Measurements from ENCODE around the gene NUP43. TPM values are rescaled to one million over a fixed set of nuclear protein-coding genes. Genes with fewer than 3 reads are reported as not detected.

The NUP43 gene, protein sequence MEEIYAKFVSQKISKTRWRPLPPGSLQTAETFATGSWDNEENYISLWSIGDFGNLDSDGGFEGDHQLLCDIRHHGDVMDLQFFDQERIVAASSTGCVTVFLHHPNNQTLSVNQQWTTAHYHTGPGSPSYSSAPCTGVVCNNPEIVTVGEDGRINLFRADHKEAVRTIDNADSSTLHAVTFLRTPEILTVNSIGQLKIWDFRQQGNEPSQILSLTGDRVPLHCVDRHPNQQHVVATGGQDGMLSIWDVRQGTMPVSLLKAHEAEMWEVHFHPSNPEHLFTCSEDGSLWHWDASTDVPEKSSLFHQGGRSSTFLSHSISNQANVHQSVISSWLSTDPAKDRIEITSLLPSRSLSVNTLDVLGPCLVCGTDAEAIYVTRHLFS
- total RNA-seq (2014; rRNA removed; shearing (Covaris generic)): 50.8 and 70.9 TPM in 2 replicates

- Histone ChIP-seq H3K27me3 (replicated peaks) (no peaks in the 10 kb centered on the region), H3K4me3 (peak within 1 kb of the TSS; percentile 52), H3K36me3 (peaks cover 31% of the 10 kb centered on the region), H3K27ac (no peak within 1 kb of the TSS), H3K9me3 (replicated peaks) (peaks cover 4% of the 10 kb centered on the region; the same call in 1 of the 2 replicates), H3K4me1 (replicated peaks) (peaks cover 27% of the 10 kb centered on the region)
- DNase-seq (ENCODE audit: low read depth in 1 of 2, low spot score in 2 of 2): peak; percentile 83 to 96
Measured at GRCh38 chr6:149746147-149746946, at the start of gene NUP43. Gene NUP43, minus strand, starts transcription at chr6:149746529. Its CDS starts 34 bp downstream, at chr6:149746495.

DNA sequence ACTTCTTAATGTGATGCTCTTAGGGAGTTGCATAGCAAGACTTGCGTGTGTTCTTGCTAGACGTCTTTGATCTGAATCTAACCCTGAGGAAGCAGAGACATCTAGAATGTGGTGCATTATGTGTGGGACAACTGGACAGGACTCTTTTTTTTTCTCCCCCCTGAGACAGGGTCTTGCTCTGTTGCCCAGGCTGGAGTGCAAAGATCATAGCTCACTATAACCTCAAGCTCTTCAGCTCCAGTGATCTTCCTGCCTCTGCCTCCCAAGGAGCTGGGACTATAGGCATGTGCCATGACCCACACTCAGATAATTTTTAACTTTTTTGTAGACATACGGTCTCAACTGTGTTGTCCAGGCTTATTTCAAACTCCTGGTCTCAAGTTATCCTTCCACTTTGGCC is 37.2 kb upstream of the NUP43 start:
- Histone ChIP-seq H3K27ac (no peak overlapping the region), H3K27me3 (replicated peaks) (no peaks in the 10 kb centered on the region), H3K4me1 (replicated peaks) (no peaks in the 10 kb centered on the region), H3K36me3 (peaks cover 37% of the 10 kb centered on the region), H3K4me3 (no peak overlapping the region), H3K9me3 (replicated peaks) (no peaks in the 10 kb centered on the region)
- no peak for DNase-seq (ENCODE audit: low read depth in 1 of 2, low spot score in 2 of 2)

DNA sequence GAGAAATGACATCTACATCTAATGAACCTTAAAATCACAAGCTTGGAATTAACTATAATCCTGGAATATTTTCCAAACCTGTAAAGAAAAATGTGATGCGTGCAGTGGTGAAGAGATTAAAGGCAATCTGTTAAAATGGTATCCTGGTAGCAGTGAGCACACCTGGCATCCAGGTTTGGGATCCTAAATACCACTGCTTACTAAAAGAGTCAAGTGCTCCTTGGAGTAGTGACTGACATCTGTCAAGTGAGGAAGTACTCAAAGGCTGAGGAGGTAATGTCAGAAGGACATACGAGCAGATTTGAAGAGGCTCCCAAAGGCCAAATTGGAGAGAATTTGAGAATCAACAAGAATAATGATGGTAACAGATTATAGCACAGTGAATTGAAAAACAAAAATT is 36.0 kb upstream of the NUP43 start:
- Histone ChIP-seq H3K9me3 (replicated peaks) (no peaks in the 10 kb centered on the region), H3K27ac (no peak overlapping the region), H3K27me3 (replicated peaks) (no peaks in the 10 kb centered on the region), H3K36me3 (peaks cover 42% of the 10 kb centered on the region), H3K4me1 (replicated peaks) (no peaks in the 10 kb centered on the region), H3K4me3 (no peak overlapping the region)
- DNase-seq (ENCODE audit: low read depth in 1 of 2, low spot score in 2 of 2): no peak

- no peaks in the 10 kb centered on the region for H3K4me1 ChIP-seq (replicated peaks)
- no peaks in the 10 kb centered on the region for H3K27me3 ChIP-seq (replicated peaks)
- H3K27ac ChIP-seq: no peak overlapping the region
- no peak for DNase-seq (ENCODE audit: low read depth in 1 of 2, low spot score in 2 of 2)
- H3K9me3 ChIP-seq (replicated peaks): no peaks in the 10 kb centered on the region
- H3K36me3 ChIP-seq: peaks cover 47% of the 10 kb centered on the region
- H3K4me3 ChIP-seq: no peak overlapping the region
Measured at GRCh38 chr6:149781715-149782114, 35.4 kb upstream of the NUP43 start.

GRCh38 chr6:149779644-149779963 is 33.3 kb upstream of the NUP43 start:
- no peaks in the 10 kb centered on the region for H3K9me3 ChIP-seq (replicated peaks)
- H3K4me3 ChIP-seq: no peak overlapping the region
- DNase-seq (ENCODE audit: low read depth in 1 of 2, low spot score in 2 of 2): no peak
- H3K4me1 ChIP-seq (replicated peaks): no peaks in the 10 kb centered on the region
- H3K27me3 ChIP-seq (replicated peaks): no peaks in the 10 kb centered on the region
- H3K36me3 ChIP-seq: peaks cover 65% of the 10 kb centered on the region
- H3K27ac ChIP-seq: no peak overlapping the region

DNA sequence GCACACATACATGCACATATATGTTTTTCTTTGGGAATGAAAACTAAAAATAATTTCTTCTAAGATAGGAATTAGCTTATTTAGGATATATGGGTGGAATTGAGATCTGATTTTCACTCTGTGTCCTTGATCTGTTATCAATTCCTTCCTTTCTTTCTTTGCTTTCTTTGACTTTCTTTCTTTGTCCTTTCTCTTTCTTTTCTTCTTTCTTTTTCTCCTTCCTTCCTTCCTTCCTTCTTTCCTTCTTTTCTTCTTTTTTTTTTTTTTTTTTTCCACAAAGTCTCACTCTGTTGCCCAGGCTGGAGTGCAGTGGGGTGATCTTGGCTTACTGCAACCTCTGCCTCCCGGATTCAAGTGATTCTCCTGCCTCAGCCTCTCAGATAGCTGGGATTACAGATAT is 31.3 kb upstream of the NUP43 start:
- Histone ChIP-seq H3K27me3 (replicated peaks) (no peaks in the 10 kb centered on the region), H3K27ac (no peak overlapping the region), H3K36me3 (peaks cover 66% of the 10 kb centered on the region), H3K4me3 (no peak overlapping the region), H3K4me1 (replicated peaks) (no peaks in the 10 kb centered on the region), H3K9me3 (replicated peaks) (no peaks in the 10 kb centered on the region)
- DNase-seq (ENCODE audit: low read depth in 1 of 2, low spot score in 2 of 2): no peak

GRCh38 chr6:149771925-149772324 is 25.6 kb upstream of the NUP43 start:
- peaks cover 3% of the 10 kb centered on the region; the same call in 1 of the 2 replicates for H3K4me1 ChIP-seq (replicated peaks)

GRCh38 chr6:149771185-149771584 is 24.9 kb upstream of the NUP43 start:
- no peak for DNase-seq (ENCODE audit: low read depth in 1 of 2, low spot score in 2 of 2)
- H3K36me3 ChIP-seq: peaks cover 68% of the 10 kb centered on the region
- H3K27ac ChIP-seq: no peak overlapping the region
- peaks cover 4% of the 10 kb centered on the region; the same call in 1 of the 2 replicates for H3K9me3 ChIP-seq (replicated peaks)
- no peak overlapping the region for H3K4me3 ChIP-seq
- H3K4me1 ChIP-seq (replicated peaks): peaks cover 3% of the 10 kb centered on the region; the same call in 1 of the 2 replicates
- H3K27me3 ChIP-seq (replicated peaks): no peaks in the 10 kb centered on the region

More at GRCh38 chr6:149771925-149772324, 25.6 kb upstream of the NUP43 start:
- Histone ChIP-seq H3K9me3 (replicated peaks) (no peaks in the 10 kb centered on the region), H3K4me3 (no peak overlapping the region), H3K27ac (no peak overlapping the region), H3K27me3 (replicated peaks) (no peaks in the 10 kb centered on the region), H3K36me3 (peaks cover 67% of the 10 kb centered on the region)
- DNase-seq (ENCODE audit: low read depth in 1 of 2, low spot score in 2 of 2): no peak

GRCh38 chr6:149769676-149770075 is 23.3 kb upstream of the NUP43 start:
- no peak overlapping the region for H3K4me3 ChIP-seq
- H3K36me3 ChIP-seq: peaks cover 63% of the 10 kb centered on the region
- H3K4me1 ChIP-seq (replicated peaks): peaks cover 3% of the 10 kb centered on the region; the same call in 1 of the 2 replicates
- no peak overlapping the region for H3K27ac ChIP-seq
- no peak for DNase-seq (ENCODE audit: low read depth in 1 of 2, low spot score in 2 of 2)
- peaks cover 4% of the 10 kb centered on the region; the same call in 1 of the 2 replicates for H3K9me3 ChIP-seq (replicated peaks)
- H3K27me3 ChIP-seq (replicated peaks): no peaks in the 10 kb centered on the region

DNA sequence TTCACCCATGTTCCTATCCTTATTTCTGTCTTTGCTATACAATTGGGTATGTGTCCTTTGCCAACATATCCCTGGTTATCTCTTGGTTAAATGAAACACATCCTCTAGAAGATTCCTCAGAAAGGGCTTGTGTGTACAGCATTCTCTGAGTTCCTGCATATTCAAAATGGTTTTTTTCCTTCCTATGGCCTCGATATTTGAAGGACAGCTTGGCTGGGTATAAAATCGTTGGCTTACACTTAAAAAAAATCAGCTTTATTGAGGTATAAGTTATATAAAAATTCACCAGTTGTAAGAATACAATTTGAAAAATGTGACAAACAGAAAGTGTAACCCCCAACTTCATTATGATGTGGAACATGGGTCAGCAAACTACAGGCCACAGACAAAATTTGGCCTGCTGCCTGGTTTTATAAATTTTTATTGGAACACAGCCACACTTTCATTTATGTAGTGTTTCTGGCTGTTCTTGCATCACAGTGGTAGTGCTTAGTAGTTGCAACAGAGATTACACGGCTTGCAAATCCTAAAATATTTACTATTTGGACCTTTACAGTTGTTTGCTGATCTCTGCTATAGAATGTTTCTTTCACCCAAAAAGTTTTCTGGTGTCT is 19.9 kb upstream of the NUP43 start:
- Histone ChIP-seq H3K36me3 (peaks cover 37% of the 10 kb centered on the region), H3K4me3 (no peak overlapping the region), H3K27me3 (replicated peaks) (no peaks in the 10 kb centered on the region), H3K4me1 (replicated peaks) (peaks cover 3% of the 10 kb centered on the region; the same call in 1 of the 2 replicates), H3K9me3 (replicated peaks) (peaks cover 4% of the 10 kb centered on the region; the same call in 1 of the 2 replicates), H3K27ac (no peak overlapping the region)
- DNase-seq (ENCODE audit: low read depth in 1 of 2, low spot score in 2 of 2): no peak

DNA sequence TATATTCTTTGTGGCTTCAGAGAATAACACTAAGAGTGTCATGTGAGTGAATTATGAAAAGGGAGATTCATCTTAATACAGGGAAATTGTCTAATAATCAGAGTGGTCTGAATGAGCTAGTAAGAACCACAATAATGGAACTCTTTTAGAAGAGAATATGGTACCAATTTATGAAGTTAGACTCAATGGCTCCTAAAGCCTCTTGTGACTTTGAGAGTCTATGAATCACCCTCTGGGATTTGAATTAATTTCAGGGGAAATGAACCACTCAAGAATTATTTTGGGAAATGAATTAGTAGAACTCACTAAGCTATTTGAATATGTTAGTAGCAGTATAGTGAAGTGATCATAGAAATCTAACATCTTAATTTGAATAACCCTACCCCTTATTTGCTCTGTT is 17.5 kb upstream of the NUP43 start:
- Histone ChIP-seq H3K27me3 (replicated peaks) (no peaks in the 10 kb centered on the region), H3K27ac (no peak overlapping the region), H3K4me1 (replicated peaks) (peaks cover 3% of the 10 kb centered on the region; the same call in 1 of the 2 replicates), H3K9me3 (replicated peaks) (peaks cover 4% of the 10 kb centered on the region; the same call in 1 of the 2 replicates), H3K36me3 (peaks cover 40% of the 10 kb centered on the region), H3K4me3 (no peak overlapping the region)
- DNase-seq (ENCODE audit: low read depth in 1 of 2, low spot score in 2 of 2): no peak

GRCh38 chr6:149761438-149761837 is 15.1 kb upstream of the NUP43 start:
- Histone ChIP-seq H3K36me3 (peaks cover 28% of the 10 kb centered on the region), H3K4me3 (no peak overlapping the region), H3K27me3 (replicated peaks) (no peaks in the 10 kb centered on the region), H3K27ac (no peak overlapping the region), H3K9me3 (replicated peaks) (peaks cover 2% of the 10 kb centered on the region; the same call in 1 of the 2 replicates), H3K4me1 (replicated peaks) (no peaks in the 10 kb centered on the region; the same call in 1 of the 2 replicates)
- no peak for DNase-seq (ENCODE audit: low read depth in 1 of 2, low spot score in 2 of 2)

DNA sequence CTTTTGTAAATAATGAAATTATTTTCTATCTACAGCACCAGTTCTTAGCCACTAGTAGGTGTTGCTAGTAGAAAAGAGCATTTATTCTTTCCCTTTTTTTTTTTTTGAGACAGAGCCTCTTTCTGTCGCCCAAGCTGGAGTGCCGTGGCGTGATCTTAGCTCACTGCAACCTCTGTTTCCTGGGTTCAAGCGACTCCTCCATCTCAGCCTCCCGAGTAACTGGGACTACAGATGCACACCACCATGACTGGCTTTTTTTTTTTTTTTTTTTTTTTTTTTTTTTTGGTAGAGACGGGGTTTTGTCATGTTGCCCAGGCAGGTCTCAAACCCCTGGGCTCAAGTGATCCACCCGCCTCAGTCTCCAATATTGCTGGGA is 9.9 kb upstream of the NUP43 start:
- H3K4me3 ChIP-seq: no peak overlapping the region
- no peaks in the 10 kb centered on the region for H3K9me3 ChIP-seq (replicated peaks)
- peaks cover 29% of the 10 kb centered on the region for H3K36me3 ChIP-seq
- no peaks in the 10 kb centered on the region for H3K4me1 ChIP-seq (replicated peaks)
- H3K27me3 ChIP-seq (replicated peaks): no peaks in the 10 kb centered on the region
- DNase-seq (ENCODE audit: low read depth in 1 of 2, low spot score in 2 of 2): no peak
- H3K27ac ChIP-seq: no peak overlapping the region
